GM20431 (cell line): ENCODE results near the gene HLA-DOB.

ENCODE experiments used
- in situ Hi-C: fragments of 300-500 bp; cut with MseI, MboI; formaldehyde crosslinking; loops from one replicate; pipeline ENCODE4 v1.15.0; 2020; ENCODE audit warnings: low sequenced_read_pairs; ENCODE audit not compliant: unreplicated experiment

Gene HLA-DOB

GRCh38 chr6:32843979-32844838 is 27.4 kb upstream of the HLA-DOB start, which contains the start of gene PSMB8:
Gene PSMB8, minus strand, starts transcription at chr6:32844047. Its CDS starts 51 bp downstream, at chr6:32843996.
- in situ Hi-C loops, result no loop called here

GRCh38 chr6:32843331-32843978 is 26.7 kb upstream of the HLA-DOB start:
- in situ Hi-C loops, result no loop called here

DNA sequence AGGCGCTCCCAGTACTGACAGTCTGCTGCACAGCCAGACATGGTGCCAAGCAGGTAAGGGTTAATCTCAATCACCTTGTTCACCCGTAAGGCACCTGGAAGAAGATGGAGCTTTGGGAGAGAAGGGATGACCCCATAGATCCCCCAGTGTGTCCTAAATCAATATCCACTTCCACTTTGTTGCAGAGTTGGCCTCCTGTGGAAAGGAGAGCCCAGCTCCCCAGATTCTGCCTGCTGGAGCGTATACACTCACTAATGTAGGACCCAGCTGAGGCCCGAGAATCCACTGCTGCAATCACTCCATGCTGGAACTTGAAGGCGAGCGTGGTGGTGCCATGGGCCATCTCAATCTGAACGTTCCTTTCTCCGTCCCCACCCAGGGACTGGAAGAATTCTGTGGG is 25.9 kb upstream of the HLA-DOB start:
- in situ Hi-C loops, result no loop called here

DNA sequence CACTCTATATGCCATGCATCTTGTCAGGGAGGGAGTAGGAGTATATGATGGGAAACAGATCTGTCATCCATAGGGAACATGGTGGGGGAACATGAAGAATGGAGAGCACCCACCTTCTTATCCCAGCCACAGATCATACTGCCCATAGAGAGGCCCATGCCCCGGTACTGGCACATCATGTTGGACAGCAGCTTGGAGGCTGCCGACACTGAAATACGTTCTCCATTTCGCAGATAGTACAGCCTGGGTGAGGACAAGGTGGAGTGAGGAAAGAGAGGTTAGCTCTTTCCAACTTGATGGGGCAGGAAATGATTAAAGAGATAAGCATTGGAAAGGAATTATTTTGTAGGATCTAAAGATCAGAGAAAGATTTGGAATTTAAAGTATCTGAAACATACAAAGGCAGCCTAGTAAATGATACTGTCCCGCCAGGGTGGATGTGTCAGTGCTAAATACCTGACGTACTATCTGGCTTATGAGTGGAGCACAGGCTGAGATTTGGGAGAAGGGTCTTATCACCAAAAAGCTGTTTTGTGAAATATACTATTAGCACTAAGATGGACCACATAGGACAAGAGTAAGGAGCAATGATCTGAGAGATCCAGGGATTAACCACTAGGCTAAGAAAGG is 25.3 kb upstream of the HLA-DOB start:
- in situ Hi-C loops, result no loop called here

- in situ Hi-C loops, result no loop called here
Measured at GRCh38 chr6:32840604-32841246, 23.9 kb upstream of the HLA-DOB start.

DNA sequence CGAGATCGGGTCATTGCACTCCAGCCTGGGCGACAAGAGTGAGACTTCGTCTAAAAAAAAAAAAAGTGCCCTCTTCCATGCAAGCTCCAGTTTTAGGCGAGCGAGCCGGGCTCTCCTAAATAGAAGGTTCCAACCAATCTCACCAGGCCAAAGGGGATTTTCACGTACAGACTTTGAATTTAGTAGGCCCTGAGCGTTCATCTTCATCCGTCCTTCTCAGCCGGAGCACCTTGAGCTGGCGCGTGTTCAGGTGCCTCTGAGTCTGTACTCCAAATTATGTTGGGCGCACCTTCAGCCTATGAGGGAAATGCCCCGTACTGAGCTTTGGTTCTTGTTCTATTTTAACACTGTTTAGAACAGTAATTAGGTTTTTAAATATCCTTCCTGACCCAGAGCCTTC is 22.6 kb upstream of the HLA-DOB start:
- in situ Hi-C loops, result no loop called here

DNA sequence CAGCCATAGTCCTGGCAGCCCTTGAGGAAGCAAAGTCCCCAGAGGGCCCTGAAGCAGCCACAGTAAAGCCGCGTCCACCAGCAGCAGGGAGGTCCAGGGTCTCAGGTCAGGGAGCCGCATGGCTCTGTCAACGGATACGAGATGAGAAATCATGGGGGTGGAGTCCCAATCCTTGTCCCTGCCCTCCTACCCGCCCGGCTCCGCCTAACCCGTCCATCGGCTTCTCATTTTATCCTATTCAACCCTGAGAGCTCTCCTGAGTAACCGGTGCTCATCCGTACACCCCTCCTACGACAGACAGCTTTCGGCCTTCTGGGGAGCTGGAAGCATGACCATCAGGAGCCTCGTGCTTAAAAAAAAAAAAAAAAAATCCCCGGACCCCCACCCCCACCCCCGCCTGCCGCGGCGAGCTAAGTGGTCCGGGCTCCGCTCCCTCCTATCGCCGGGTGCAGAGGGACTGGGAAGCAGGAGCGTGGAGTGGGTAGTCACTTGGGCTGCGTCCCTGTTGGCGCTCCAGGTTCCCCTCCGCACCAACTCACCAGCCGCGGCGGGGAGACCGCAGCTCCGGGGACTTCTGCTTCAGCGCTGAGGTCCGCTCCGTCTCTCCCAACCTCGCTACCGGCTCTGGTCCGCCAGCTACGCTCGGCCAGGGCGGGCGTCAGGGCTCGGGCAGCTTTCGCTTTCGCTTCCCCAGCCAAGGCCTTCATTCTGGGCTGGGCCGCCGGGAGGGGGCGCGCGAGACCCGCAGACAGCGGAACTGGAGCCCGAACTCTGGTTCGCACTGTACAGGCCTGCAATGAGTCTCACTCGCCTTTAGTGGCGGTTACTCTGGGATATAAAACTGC is 21.5 kb upstream of the HLA-DOB start, which contains the start of gene TAP2:
Gene TAP2, minus strand, starts transcription at position 626 of the 845 bp plus-strand sequence. Its CDS starts 506 bp downstream, at position 120.
- in situ Hi-C loops, result no loop called here

DNA sequence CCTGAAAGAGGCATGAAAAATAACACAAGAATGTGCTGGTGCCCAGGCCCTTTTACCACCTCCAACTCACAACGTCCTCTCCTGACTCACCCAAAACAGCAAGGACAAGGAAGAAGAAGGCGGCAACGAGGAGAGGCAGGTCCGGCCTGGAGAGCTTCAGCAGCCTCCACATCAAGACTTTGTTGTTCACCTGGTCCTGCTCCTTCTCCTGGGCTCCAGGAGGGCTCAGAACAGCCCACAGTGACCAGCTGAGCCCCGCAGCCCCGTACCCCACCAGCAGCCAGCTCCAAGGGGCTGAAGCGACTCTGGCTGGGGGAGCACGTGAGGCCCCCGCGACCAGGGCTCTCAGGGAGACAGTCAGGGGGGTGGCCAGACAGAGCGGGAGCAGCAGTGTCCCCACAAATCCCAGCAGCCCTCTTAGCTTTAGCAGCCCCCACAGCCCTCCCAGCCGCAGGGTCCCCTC is 20.9 kb upstream of the HLA-DOB start:
- in situ Hi-C loops, result no loop called here

DNA sequence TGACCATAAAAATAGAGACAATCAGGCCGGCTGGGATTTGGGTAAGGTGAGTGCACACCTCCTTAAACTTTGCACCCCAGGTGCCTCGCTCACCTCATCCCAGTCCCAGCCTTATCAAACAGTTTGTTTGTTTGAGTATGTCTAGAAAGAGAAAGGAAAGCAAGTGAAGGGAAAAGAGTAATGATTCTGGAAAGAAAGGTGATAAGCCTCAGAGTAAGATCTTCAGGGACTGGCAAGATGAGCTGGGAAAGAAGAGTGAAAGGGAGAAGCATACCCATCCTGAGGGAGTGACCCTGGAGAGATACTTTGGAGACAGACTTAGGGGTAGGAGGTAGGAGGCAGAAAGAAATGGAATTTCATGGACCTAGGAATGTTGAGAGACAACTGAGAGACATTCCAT is 20.1 kb upstream of the HLA-DOB start:
- in situ Hi-C loops, result no loop called here

- in situ Hi-C loops, result no loop called here
Measured at GRCh38 chr6:32835167-32835893, 18.5 kb upstream of the HLA-DOB start.

DNA sequence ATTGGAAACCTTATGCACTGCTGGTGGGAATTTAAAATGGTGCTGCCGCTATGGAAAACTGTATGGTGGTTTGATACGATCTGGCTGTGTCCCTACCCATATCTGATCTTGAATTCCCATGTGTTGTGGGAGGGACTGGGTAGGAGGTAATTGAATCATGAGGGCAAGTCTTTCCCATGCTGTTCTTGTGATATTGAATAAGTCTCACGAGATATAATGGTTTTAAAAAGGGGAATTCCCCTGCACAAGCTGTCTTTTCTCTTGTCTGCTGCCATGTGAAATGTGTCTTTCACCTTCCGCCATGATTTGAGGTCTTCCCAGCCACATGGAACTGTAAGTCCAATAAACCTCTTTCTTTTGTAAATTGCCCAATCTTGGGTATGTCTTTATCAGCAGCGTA is 16.9 kb upstream of the HLA-DOB start:
- in situ Hi-C loops, result no loop called here

- in situ Hi-C loops, result no loop called here
Measured at GRCh38 chr6:32832535-32832934, 15.7 kb upstream of the HLA-DOB start.

DNA sequence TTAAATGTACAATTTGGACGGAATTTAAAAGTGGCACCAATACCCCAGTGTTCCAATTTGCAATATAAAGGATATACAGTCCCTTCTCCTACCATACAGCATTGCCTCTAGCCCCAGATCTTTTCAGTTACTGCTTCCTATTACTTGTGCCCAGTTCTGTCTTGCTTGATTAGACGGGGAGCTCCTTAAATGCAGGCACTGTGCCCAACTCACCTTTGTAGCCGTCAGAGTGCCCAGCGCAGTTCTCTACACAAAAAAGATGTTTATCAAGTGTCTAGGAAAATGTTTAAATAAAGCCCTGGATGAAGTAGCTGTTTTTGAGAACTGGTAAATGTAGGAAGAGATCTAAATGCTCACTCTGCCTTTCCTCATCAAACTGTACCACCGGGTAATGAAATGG is 14.1 kb upstream of the HLA-DOB start:
- in situ Hi-C loops, result no loop called here

DNA sequence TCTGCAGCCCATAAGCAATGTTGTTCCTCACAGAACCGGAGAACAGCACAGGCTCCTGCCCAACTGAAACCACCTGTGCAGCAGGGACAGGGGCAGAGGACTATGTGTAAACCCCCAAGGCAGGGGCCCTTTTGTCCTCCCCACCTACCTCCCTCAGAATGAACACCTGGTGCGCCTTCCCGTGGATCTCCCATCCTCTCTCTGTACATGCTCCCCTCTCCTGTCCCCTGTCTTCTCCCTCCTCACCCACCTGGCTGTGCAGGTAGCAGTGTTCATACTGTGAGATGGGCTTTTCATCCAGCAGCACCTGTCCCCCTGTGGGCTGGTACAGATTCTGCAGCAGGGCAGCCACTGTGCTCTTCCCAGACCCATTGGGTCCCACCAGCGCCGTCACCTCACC is 13.2 kb upstream of the HLA-DOB start:
- in situ Hi-C loops, result no loop called here

- in situ Hi-C loops, result no loop called here
Measured at GRCh38 chr6:32829495-32829894, 12.7 kb upstream of the HLA-DOB start.

GRCh38 chr6:32827025-32827424 is 10.2 kb upstream of the HLA-DOB start:
- in situ Hi-C loops, result no loop called here

DNA sequence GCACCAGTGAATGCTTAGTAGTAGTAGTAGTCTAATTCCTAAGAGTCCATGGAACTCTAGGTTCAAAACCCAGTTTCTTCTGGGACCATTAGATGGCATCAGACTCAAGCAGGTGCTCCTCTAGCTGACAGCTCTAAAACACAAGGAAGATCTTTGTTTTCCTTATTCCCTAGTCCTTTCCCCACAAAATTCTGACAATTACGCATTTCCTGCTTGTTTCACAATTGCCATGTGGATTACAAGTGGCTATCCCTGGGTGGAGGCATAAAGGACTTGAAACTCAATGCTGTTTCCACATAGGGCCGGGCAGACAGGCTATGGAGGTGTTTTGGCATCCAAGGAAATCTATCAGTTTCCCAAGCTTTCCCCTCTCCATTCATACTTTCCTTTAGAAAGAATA is 9.2 kb upstream of the HLA-DOB start:
- in situ Hi-C loops, result no loop called here

- in situ Hi-C loops, result no loop called here
Measured at GRCh38 chr6:32819729-32820128, 2.9 kb upstream of the HLA-DOB start.

DNA sequence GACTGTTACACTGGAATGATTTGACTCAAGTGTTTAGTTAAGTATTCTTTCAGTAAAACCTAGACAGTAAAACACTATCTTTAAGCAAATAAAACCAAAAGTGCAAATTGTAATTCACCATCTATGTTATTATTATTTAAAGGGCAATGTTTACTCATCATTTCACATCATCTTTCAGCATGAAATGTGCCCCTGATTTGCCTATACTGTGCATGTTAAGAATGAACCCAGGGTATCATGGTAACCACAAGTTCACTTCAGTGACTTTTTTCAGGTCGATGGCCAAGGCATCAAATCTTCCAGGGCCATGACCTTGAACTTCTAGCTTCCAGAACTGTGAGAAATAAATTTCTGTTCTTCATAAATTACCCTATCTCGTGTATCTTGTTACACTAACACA is 2.1 kb upstream of the HLA-DOB start:
- in situ Hi-C loops, result no loop called here
